Right lobe of liver (tissue), 4 donors: ENCODE measurements around the gene EHD4.

Source experiments
- CTCF ChIP-seq, 4 donors: fragments of 200-600 bp in 3 of 4; fragments of 450-650 bp in 1 of 4; IDR thresholded peaks; one replicate each; pipeline versions ENCODE4 v1.5.1 to v1.8.0; 2016 to 2022; ENCODE audit warnings: antibody characterized with exemption in 4 of 4, mild to moderate bottlenecking in 2 of 4
- POLR2A ChIP-seq: fragments of 450-650 bp; IDR thresholded peaks from one replicate; pipeline ENCODE4 v1.6.1; 2017; ENCODE audit warnings: antibody characterized with exemption, mild to moderate bottlenecking
- donor health status: DM: no; HTN: no; CAD: no.
- donor health status: DM: no; HTN: no; CAD: no.
- donor health status: DM: no; HTN: yes; CAD: no.

GRCh38 chr15:41990243-41990605, 17.9 kb upstream of the EHD4 start:
- TF ChIP-seq CTCF (IDR thresholded peaks at IDR 0.05) = no peak
- TF ChIP-seq POLR2A = no peak
